ENCODE measurements around the gene ADAMTS2.

- TF ChIP-seq CTCF (IDR thresholded peaks at IDR 0.05; ENCODE audit: borderline replicate concordance, extremely low read depth, low read length, poor library complexity, severe bottlenecking): no peak
- TF ChIP-seq EZH2 (IDR thresholded peaks at IDR 0.05; ENCODE audit: borderline replicate concordance, low read depth, low read length, severe bottlenecking): no peak
Observed at GRCh38 chr5:179331591-179332375, 13.5 kb downstream of the ADAMTS2 start.

Measured in DND-41 (cell line).